ENCODE results near the gene RAB17.

RAB17 gene

GRCh38 chr2:237540823-237541222 lies 49.7 kb downstream of the RAB17 start:
- no peak for DNase-seq (ENCODE audit: low spot score)
- Histone ChIP-seq H3K27ac (no peak overlapping the region), H3K4me3 (no peak overlapping the region)
- no peak for TF ChIP-seq CTCF (IDR thresholded peaks at IDR 0.05)

- TF ChIP-seq CTCF (IDR thresholded peaks at IDR 0.05): no peak
- Histone ChIP-seq H3K27ac (no peak overlapping the region), H3K4me3 (no peak overlapping the region)
- no peak for DNase-seq (ENCODE audit: low spot score)
These were observed 50.2 kb downstream of the RAB17 start for GRCh38 chr2:237540223-237540775.

GRCh38 chr2:237539681-237540080 lies 50.9 kb downstream of the RAB17 start:
- Histone ChIP-seq H3K4me3 (no peak overlapping the region), H3K27ac (no peak overlapping the region)
- DNase-seq (ENCODE audit: low spot score): no peak
- TF ChIP-seq CTCF (IDR thresholded peaks at IDR 0.05): no peak

- no peak overlapping the region for H3K27ac ChIP-seq
- no peak for DNase-seq (ENCODE audit: low spot score)
- H3K4me3 ChIP-seq: no peak overlapping the region
- no peak for TF ChIP-seq CTCF (IDR thresholded peaks at IDR 0.05)
These were observed 51.6 kb downstream of the RAB17 start for GRCh38 chr2:237538901-237539300.

- Histone ChIP-seq H3K4me3 (no peak overlapping the region), H3K27ac (no peak overlapping the region)
- TF ChIP-seq CTCF (IDR thresholded peaks at IDR 0.05): no peak
- no peak for DNase-seq (ENCODE audit: low spot score)
These were observed 52.4 kb downstream of the RAB17 start for GRCh38 chr2:237538001-237538720.

- no peak for TF ChIP-seq CTCF (IDR thresholded peaks at IDR 0.05)
- no peak for DNase-seq (ENCODE audit: low spot score)
These were observed 53.9 kb downstream of the RAB17 start for GRCh38 chr2:237536617-237537016.

GRCh38 chr2:237536083-237536415 lies 54.5 kb downstream of the RAB17 start:
- no peak for TF ChIP-seq CTCF (IDR thresholded peaks at IDR 0.05)
- Histone ChIP-seq H3K27ac (no peak overlapping the region), H3K4me3 (no peak overlapping the region)
- DNase-seq (ENCODE audit: low spot score): no peak

More at GRCh38 chr2:237536617-237537016, 53.9 kb downstream of the RAB17 start:
- Histone ChIP-seq H3K27ac (no peak overlapping the region), H3K4me3 (no peak overlapping the region)

Measured in coronary artery (tissue), 2 donors.